ENCODE results near the gene SLC35F6.

SLC35F6 gene

GRCh38 chr2:26822877-26823276 lies 58.8 kb downstream of the SLC35F6 start:
- DNase-seq (ENCODE audit: low spot score), result no peak

Measured in AG20443 (cell line).